ENCODE measurements around the gene CARHSP1.
"Not testable (repeated sequence)": the region's sequence is repeated elsewhere in the genome, so short reads cannot be mapped to it uniquely, and the experiment has no call there.

CARHSP1 gene

DNA sequence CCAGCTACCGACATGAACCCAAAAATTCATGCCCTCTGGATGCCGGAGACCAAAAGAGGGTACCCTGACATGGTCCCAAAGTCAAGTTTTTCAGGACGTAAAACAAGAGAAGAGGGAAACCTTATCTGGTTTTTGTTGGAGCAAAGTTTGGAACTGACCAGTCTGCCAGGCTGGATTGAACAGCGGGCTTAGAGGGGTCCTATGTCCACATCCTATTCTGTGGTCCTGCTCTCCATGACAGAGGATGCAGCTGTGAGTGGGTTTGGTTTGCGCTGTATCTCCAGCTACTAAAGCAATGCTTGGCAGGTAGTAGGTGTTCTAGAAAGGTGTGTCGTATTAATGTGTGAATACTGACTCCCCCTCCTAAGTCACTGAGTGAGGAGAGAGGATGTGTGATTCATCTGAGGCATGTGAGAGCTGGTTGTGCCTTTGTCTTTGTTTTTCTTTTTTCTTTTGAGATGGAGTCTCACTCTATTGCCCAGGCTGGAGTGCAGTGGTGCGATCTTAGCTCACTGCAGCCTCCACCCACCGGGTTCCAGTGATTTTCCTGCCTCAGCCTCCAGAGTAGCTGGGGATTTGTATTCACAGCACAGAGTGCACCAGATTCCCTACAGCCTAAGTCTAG lies 40.2 kb downstream of the CARHSP1 start:
- no peak for DNase-seq (ENCODE audit: low spot score)

DNA sequence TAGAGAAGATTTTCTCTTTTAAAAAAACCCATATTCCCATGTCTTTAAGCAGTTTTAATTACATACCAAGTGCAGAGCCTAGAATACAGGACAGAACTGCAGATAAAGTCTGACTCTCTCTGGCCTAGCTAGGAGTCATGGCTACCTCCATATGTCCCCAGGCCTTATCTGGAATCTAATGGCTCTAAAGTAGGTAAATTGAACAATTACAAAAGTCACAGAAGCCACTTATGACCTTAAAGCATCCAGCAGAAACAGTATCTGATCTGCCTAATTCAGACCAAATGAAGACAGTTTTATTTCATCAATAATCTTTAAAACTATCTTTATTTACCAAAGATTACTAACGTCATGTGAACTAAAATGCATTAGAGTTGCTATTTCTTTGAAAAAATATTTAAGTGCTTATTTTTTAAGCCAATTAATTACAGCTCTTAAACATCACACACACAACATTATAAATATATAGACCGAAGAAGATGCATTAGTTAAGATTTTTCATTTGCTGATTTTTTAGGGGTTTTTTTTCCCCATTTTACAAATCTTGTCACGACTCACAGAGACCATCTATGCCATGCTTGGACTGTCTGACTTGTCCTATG lies 42.4 kb downstream of the CARHSP1 start:
- no peak for DNase-seq (ENCODE audit: low spot score)

DNA sequence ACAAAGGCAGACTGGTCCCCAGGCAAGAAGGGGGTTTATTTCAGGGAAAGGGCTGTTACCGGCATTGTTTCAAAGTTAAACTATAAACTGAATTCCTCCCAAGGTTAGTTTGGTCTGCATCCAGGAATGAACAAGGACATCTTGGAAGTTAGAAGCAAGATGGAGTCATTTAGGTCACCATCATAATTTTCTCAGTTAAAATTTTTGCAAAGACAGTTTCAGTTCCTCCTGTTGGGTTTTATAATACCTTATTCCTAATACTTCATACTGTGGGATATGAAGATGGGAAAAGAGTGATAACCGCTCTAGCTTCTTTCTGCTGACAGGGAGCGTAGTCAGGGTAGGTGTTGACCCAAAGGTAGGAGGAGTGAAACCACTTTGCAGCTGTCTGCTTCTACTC lies 46.4 kb downstream of the CARHSP1 start:
- DNase-seq (ENCODE audit: low spot score) = no peak

DNA sequence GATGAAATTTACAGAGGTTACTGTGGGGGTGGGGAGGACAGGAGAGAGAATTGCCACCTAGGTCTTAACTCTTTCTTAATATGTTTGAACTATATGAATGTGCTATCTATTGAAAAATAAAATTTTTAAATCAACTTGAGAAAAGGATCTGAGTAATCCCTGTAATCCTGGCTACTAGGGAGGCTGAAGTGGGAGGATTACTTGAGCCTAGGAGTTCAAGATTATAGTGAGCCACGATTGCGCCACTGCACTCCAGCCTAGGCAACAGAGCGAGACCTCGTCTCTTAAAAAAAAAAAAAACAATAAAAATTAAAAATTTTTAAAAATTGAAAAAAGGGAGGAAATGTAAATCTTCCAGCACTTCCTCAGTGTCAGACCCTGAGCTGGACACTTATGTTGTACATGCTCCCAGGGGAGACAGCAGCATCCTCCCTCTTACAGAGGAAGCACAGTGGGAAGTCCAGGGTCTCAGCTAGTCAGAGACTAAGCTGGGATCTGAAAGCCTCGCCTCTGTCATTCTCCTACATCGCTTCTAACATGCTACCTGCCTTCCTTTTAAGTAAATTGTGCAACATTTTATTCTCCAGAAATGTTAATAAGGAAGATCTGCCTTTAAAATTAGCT lies 49.3 kb downstream of the CARHSP1 start:
- DNase-seq (ENCODE audit: low spot score) = no peak

DNA sequence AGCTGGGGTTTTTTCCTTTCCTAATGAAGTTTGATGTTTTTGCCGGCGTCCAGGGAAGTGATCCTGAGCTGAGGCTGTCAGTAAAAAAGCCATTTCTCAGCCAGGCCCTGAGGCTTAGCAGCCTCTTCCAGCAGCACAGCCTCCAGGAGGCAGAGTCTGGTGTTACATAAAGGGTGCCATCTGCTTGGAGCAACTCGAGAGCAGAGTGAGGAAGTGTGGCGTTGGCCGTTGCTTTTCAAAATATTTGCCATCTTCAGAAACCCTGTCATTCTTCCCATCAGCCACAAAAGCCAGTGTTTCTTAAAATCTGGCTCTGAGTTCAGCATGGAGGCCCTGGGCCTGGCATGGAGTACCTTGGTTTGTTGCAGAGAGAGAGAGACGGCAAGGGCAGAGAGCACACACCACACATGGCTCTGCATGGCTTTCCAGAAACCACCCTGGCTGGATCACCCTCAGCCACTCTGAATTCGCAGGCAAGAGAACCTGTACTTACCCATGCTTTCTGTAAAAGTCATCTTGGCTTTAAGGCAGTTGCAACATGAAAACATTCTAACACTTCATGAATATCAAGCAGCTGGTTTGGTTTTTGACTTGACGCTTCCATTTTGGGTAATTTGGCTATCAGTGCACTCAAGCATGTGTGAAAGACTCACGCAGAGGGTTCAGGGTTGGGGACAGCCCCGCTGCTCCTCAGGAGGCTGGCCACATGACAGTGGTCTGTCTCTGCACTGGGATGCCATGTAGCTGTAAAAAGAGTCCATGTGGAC lies 50.1 kb downstream of the CARHSP1 start:
- DNase-seq (ENCODE audit: low spot score) = no peak

DNA sequence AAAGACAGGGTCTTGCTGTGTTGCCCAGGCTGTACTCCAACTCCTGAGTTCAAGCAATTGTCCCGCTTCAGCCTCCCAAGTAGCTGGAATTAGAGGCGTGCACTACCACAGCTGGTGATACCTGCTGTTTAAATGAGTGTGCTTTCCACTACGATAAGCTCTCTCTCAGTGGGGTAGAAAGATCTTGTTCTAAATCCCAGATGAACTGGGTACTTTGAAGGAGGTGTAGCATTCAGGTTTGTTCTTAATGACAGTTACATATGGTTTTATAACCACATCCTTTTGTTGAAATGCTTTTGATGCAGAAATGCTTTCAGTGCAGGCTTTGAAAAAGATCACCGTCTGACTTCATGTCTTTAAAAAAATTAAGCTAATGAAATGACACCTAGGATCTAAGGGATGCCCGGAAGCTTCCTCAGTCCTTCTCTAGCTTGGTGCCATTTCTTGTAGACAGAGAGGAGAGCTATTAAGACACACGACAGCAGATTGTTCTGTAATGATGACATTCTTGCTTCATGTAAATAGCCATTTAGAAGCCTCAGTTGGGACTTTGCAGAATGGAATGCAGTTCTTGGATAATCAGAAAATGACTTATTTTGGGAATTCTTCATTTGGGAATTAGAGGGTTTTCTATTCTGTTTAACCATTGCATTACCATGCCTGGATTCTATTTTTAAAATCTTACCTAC lies 51.7 kb downstream of the CARHSP1 start:
- DNase-seq (ENCODE audit: low spot score) = no peak

DNA sequence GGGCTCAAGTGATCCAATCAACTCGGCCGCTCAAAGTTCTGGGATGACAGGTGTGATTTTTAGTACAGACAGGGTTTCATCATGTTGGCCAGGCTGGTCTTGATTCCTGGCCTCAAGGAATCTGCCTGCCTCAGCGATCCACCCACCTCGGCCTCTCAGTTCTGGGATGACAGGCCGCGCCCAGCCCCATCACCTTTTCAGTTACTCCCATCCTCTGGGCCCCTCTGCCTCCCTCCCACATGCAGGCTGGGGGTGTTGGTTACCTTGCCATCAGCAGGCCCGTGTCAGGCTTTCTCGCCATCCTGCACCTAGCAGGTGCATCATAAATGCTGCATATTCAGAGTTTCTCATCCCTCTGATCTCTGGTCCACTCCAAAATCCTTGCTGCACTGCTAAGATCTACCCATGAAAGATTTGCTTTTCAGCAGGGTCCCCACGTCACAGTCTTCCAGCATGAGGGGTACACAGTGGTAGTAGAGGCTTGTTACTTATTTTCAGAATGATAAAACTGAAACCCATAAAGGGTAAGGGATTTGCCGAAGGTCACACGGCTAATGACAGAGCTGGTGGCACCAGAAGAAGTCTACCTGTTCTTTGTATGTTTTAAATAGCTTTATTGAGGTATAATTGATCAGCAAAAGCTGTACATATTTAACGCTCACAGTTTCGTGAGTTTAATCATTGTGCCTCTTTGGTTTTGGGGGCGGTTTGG lies 54.6 kb downstream of the CARHSP1 start:
- DNase-seq (ENCODE audit: low spot score) = no peak

DNA sequence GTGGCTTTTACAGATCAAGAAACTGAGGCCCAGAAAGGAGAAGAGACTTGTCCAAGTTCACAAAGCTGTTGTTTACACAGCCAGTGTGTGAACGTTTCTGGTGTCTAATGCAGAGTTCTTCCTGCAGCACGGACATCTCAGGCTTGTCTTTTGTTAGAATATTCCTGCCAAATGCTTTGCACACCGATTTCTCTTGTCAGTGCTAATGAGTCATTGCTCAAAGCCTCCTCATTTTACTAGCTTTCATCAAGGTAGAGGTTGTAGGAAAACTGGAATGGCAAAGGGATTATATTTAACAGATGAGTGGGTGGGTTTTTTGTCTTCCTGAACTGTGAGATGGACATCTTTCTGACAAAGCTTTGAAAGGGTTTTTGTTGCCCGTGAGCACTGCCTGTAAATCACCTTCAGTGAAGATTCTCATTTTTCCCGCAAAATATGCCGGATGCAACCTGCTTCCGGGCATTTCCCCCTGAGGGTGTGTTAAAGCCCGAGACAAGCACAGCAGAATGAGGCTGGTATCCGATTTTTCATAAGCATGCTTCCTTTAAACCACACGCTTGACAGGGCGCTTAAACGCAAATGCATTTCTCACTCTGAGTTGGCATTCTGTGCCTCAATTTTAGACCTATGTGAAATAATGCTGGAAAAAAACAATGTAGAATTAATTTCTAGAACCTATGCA lies 56.5 kb downstream of the CARHSP1 start:
- DNase-seq (ENCODE audit: low spot score) = no peak

DNA sequence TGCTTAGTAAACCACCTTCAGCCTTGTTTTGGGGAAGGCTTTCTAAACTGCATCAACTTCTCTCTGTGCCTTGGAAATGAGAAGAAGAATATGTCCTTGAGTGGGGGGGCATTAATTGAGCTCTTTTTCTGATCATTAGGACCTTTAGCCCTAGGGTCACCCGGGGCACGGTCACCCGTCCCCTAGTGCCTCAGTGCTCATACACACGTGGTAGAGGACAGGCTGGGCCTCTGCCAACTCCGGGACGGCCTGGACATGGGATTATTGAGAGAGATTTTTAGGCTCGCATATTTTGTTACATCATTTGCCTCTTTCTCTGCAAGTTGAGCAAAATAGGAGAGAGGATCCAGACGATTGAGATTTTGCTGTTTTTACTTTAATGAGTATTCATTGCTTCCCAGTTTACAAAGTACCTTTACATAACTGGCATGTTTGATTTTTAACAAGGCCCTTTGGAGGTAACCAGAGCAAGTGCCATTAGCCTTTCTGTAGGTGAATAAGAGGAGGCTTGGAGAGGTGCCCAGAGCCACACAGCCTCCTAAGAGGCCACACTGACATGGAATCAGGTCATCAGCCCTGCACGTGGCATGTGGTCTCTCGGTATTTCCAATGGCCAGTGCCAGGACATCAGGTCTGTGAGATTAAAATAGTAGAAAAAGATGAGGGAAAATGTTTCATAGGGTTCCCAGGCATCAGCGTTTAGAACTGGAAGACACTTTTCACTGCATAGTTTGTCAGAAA lies 60.0 kb downstream of the CARHSP1 start:
- DNase-seq (ENCODE audit: low spot score) = no peak

DNA sequence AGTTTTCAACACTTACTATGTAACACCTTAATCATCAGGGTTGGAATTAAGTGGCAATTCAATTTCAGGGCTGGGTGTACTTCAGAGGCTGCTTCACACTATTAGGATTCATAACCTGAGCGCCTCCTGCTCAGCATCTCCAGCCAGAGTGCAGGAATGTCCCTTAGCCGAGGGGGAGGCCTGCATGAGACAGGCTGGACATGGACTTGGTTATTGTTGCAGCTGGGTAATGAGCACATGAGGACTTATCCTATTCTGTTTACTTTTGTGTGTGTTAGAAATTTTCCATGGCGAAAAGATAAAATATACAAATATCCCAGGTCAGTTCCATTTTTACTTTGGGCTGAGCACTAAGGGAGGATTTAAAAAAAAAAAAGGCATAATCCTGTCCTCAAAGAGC lies 60.8 kb downstream of the CARHSP1 start:
- DNase-seq (ENCODE audit: low spot score) = no peak

DNA sequence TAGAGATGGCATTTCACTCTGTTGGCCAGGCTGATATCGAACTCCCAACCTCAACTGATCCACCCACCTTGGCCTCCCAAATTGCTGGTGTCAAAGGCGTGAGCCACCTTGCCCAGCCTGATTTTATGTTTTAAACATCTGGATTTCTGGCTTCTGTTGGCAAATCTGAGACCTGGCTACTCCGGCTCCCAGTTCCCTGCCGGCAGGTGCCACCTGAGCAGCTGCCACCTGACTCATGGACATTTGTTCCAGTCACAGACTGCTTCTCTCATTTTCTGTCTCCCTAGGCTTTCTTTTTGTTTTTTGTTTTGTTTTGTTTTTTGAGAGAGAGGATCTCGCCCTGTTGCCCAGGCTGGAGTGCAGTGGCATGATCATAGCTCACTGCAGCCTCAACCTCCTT lies 61.6 kb downstream of the CARHSP1 start:
- no peak for DNase-seq (ENCODE audit: low spot score)

DNA sequence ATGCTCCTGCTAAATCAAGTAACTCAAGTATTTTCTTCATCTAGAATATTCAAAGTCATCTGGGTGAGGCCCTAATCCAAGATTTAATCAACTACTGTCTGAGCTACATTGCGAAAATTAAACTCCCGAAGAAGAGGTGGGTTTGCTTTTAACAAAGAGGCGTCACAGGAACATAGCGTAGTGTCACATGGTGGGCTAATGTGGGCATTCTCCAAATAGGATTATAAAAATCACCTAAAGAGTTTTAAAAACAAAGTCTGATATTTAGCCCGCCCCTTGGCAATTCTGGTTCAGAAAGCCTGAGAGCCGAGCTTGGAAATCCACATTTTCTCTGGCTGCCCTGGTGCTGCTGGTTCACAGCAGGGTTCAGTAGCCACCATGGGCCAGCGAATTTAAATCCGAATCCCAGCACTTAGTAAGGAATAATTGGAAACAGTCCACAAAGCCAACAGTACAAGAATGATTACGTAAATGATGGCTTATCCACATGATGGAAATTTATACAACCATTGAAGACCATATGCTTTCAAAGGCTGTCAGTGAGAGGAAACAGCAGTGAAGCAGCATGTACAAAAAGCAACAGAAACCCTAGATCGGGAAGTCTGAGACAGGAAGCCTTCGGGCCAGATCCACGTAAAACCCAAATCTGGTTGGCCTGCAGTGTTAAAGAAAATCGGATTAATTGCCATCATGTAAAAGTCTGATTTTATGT lies 62.4 kb downstream of the CARHSP1 start:
- no peak for DNase-seq (ENCODE audit: low spot score)

DNA sequence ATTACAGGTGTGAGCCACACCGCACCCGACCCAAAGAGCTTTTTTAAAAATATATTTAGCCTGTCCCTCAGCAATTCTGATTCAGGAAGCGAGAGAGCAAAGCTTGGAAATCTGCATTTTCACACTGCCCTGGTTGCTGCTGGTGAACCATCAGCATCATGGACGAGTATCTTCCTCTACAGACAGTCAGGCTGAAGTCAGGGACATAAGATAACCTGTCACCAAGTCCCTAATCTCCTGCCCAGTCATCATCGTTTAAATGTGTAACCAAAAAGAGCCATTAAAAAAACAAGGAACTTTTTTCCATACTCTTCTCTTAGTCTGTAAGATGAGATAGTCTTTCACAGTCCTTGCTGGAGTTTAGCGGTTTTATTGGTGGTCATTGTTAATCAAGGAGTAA lies 64.5 kb downstream of the CARHSP1 start:
- DNase-seq (ENCODE audit: low spot score) = no peak

DNA sequence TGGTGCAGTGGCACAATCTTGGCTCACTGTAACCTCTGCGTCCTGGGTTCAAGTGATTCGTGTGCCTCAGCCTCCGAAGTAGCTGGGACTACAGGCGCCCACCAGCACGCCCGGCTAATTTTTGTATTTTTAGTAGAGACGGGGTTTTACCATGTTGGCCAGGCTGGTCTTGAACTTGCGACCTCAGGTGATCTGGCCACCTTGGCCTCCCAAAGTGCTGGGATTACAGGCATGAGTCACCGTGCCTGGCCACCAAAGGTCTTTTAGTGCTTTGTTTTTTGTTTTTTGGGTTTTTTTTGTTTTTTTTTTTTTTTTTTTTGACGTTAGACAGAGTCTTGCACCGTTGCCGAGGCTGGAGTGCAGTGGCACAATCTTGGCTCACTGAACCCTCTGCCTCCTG lies 65.1 kb downstream of the CARHSP1 start:
- DNase-seq (ENCODE audit: low spot score) = not testable (repeated sequence)
